ENCODE results near the gene PDE10A.

PDE10A gene

GRCh38 chr6:165443462-165443861, 219.6 kb downstream of the PDE10A start:
- no peak overlapping the region for H3K27ac ChIP-seq (ENCODE audit: low read depth, low read length)
- no peaks in the 10 kb centered on the region; the same call in 1 of the 2 replicates for H3K9me3 ChIP-seq (ENCODE audit: insufficient read depth, low read length)
- no peak overlapping the region for H3K4me3 ChIP-seq (ENCODE audit: insufficient read depth, low read length, poor library complexity, severe bottlenecking)
- no peaks in the 10 kb centered on the region for H4K20me1 ChIP-seq (ENCODE audit: low read depth, low read length)
- no peaks in the 10 kb centered on the region for H3K9me2 ChIP-seq (replicated peaks; ENCODE audit: insufficient read depth, low read length)
- TF ChIP-seq EZH2phosphoT487 (conservative IDR thresholded peaks at IDR 0.05; ENCODE audit: low read length): no peak
- no peak for TF ChIP-seq CTCF (IDR thresholded peaks at IDR 0.05; ENCODE audit: insufficient read depth, low read length, poor library complexity, severe bottlenecking)
- H3K27me3 ChIP-seq (ENCODE audit: low read length): no peaks in the 10 kb centered on the region
- no peak overlapping the region for H3K9ac ChIP-seq (ENCODE audit: low read length)
- H3K36me3 ChIP-seq (ENCODE audit: low read length): no peaks in the 10 kb centered on the region
- no peaks in the 10 kb centered on the region for H3F3A ChIP-seq (ENCODE audit: insufficient read depth)
- no peak overlapping the region for H3K4me2 ChIP-seq (ENCODE audit: low read depth, low read length, poor library complexity, severe bottlenecking)
- H2AFZ ChIP-seq (ENCODE audit: low read depth, low read length, severe bottlenecking): no peak overlapping the region
- H3K79me2 ChIP-seq (ENCODE audit: insufficient read depth, low read length): no peaks in the 10 kb centered on the region

GRCh38 chr6:165441181-165441580, 221.9 kb downstream of the PDE10A start:
- Histone ChIP-seq H3K9ac (ENCODE audit: low read length) (no peak overlapping the region), H3K9me3 (ENCODE audit: insufficient read depth, low read length) (no peaks in the 10 kb centered on the region; the same call in 1 of the 2 replicates), H3F3A (ENCODE audit: insufficient read depth) (no peaks in the 10 kb centered on the region), H3K36me3 (ENCODE audit: low read length) (no peaks in the 10 kb centered on the region), H3K4me2 (ENCODE audit: low read depth, low read length, poor library complexity, severe bottlenecking) (no peak overlapping the region), H3K27ac (ENCODE audit: low read depth, low read length) (no peak overlapping the region), H3K9me2 (replicated peaks; ENCODE audit: insufficient read depth, low read length) (no peaks in the 10 kb centered on the region), H2AFZ (ENCODE audit: low read depth, low read length, severe bottlenecking) (no peak overlapping the region), H3K79me2 (ENCODE audit: insufficient read depth, low read length) (no peaks in the 10 kb centered on the region), H4K20me1 (ENCODE audit: low read depth, low read length) (no peaks in the 10 kb centered on the region), H3K4me3 (ENCODE audit: insufficient read depth, low read length, poor library complexity, severe bottlenecking) (no peak overlapping the region), H3K27me3 (ENCODE audit: low read length) (no peaks in the 10 kb centered on the region)
- TF ChIP-seq CTCF (IDR thresholded peaks at IDR 0.05; ENCODE audit: insufficient read depth, low read length, poor library complexity, severe bottlenecking) (no peak), EZH2phosphoT487 (conservative IDR thresholded peaks at IDR 0.05; ENCODE audit: low read length) (no peak)

GRCh38 chr6:165439928-165440554, 223.0 kb downstream of the PDE10A start:
- H3K4me3 ChIP-seq (ENCODE audit: insufficient read depth, low read length, poor library complexity, severe bottlenecking): no peak overlapping the region
- H3F3A ChIP-seq (ENCODE audit: insufficient read depth): no peaks in the 10 kb centered on the region
- H3K9ac ChIP-seq (ENCODE audit: low read length): no peak overlapping the region
- H3K36me3 ChIP-seq (ENCODE audit: low read length): no peaks in the 10 kb centered on the region
- H3K27ac ChIP-seq (ENCODE audit: low read depth, low read length): no peak overlapping the region
- H3K9me3 ChIP-seq (ENCODE audit: insufficient read depth, low read length): no peaks in the 10 kb centered on the region; the same call in 1 of the 2 replicates
- no peaks in the 10 kb centered on the region for H3K79me2 ChIP-seq (ENCODE audit: insufficient read depth, low read length)
- H3K4me2 ChIP-seq (ENCODE audit: low read depth, low read length, poor library complexity, severe bottlenecking): no peak overlapping the region
- H3K9me2 ChIP-seq (replicated peaks; ENCODE audit: insufficient read depth, low read length): no peaks in the 10 kb centered on the region
- H3K27me3 ChIP-seq (ENCODE audit: low read length): no peaks in the 10 kb centered on the region
- no peak overlapping the region for H2AFZ ChIP-seq (ENCODE audit: low read depth, low read length, severe bottlenecking)
- no peaks in the 10 kb centered on the region for H4K20me1 ChIP-seq (ENCODE audit: low read depth, low read length)
- TF ChIP-seq EZH2phosphoT487 (conservative IDR thresholded peaks at IDR 0.05; ENCODE audit: low read length): no peak
- peak; percentile 43 for TF ChIP-seq CTCF (IDR thresholded peaks at IDR 0.05; ENCODE audit: insufficient read depth, low read length, poor library complexity, severe bottlenecking)
